GM12892 (cell line): Measurements from ENCODE around the gene CCDC54. TPM values are rescaled to one million over a fixed set of nuclear protein-coding genes. Genes with fewer than 3 reads are reported as not detected.
A peak's percentile ranks its signal among the peaks of the same experiment; 100 is the strongest.
"Not testable (repeated sequence)": the region's sequence is repeated elsewhere in the genome, so short reads cannot be mapped to it uniquely, and the experiment has no call there.

Experiments
- DNase-seq: peaks from one replicate; pipeline ENCODE4 v3.0.0; 2011; ENCODE audit not compliant: insufficient read length
- FAIRE-seq: peaks from 2 replicates; lab custom pipeline; 2011; peaks lifted over from hg19 to GRCh38; lab: Jason Lieb, UNC
- POLR2A ChIP-seq: IDR thresholded peaks from 2 replicates; pipeline ENCODE4 v1.6.1; 2011; ENCODE audit warnings: low read depth, low read length, control low read depth
- POLR2AphosphoS5 ChIP-seq: IDR thresholded peaks from 2 replicates; pipeline ENCODE4 v1.6.1; 2011; ENCODE audit warnings: low read depth, low read length, control low read depth
- TAF1 ChIP-seq: IDR thresholded peaks from 2 replicates; pipeline ENCODE4 v1.6.1; 2011; ENCODE audit warnings: low read depth, mild to moderate bottlenecking, control low read depth, low read length, borderline replicate concordance
- polyA plus RNA-seq: library from polyadenylated mRNA; unstranded; fragments of >200 nt; gene quantifications from one replicate; pipeline ENCODE4 v1.2.1, GENCODE V29; 2012; ENCODE audit warnings: missing spikeins, inconsistent platforms; ENCODE audit not compliant: missing spikeins

CCDC54 gene
- polyA plus RNA-seq = not detected

GRCh38 chr3:107377151-107377550 is at the start of gene CCDC54:
Gene CCDC54, plus strand, starts transcription at chr3:107377439. Its CDS starts 149 bp downstream, at chr3:107377588.
- DNase-seq (no peak), FAIRE-seq (no peak)
- TF ChIP-seq POLR2A (no peak), TAF1 (no peak), POLR2AphosphoS5 (no peak)

GRCh38 chr3:107328069-107328468 is 49.2 kb upstream of the CCDC54 start:
- FAIRE-seq = no peak
- TF ChIP-seq TAF1 (no peak), POLR2AphosphoS5 (no peak)
- DNase-seq = no peak

DNA sequence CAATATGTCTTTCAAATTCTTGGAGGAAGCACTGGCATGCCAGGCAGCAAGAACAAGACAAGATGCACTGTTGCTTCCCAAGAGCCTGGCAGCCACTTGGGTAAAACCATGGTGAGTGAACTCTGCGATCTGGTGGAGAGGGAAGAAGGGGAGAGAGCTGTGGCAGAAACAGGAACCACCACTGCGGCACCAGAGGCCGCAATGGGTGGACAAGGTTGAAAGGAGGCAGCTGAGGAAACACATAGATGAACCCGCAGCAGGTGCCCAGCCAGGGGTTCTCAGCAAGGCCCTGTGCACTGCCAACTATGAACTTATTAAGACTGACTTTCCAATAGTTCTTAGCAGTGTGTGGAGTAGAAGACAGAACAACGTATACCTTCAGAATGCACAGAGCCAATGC is 48.2 kb upstream of the CCDC54 start:
- TF ChIP-seq TAF1 (no peak), POLR2A (no peak), POLR2AphosphoS5 (no peak)
- no peak for FAIRE-seq
- DNase-seq = no peak

DNA sequence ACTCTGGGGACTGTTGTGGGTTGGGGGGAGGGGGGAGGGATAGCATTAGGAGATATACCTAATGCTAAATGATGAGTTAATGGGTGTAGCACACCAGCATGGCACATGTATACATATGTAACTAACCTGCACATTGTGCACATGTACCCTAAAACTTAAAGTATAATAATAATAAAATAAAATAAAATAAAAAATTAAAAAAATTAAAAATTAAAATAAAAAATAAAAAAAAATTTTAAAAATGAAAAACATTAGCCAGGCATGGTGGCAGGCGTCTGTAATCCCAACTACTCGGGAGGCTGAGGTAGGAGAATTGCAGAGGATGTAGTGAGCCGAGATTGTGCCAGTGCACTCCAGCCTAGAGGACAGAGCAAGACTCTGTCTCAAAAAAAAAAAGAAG is 37.5 kb upstream of the CCDC54 start:
- not testable (repeated sequence) for DNase-seq, FAIRE-seq

- FAIRE-seq (no peak), DNase-seq (no peak)
- no peak for TF ChIP-seq POLR2A
- no peak for TF ChIP-seq TAF1
- TF ChIP-seq POLR2AphosphoS5 = no peak
These were observed 32.5 kb upstream of the CCDC54 start for GRCh38 chr3:107344722-107345121.

DNA sequence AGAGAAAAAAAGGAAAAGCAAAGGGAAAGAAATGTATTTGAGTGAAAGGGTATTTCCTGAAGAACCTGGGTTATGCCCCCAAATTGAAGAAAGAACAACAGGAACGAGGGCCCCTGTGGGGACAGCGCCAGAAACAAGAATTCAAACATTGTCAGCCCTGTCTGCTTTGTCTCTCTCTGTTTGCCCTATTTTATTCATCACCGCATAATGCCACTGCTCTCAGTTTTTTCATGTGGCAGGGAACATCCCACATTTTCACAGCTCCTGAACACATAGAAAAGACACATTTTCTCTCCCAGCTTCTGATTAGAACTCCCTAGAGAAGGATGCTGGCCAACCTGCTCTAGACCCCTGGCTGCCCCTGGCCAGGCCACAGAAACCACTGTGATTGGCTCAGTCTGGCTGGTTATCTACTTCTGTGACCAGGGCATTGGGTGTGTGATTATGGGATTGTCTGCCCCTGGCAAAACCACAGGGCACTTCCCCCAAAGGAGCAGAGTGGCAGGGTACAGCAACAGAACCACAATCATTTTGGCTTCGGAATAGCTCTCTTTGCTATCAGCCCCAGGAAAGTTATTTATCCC is 31.3 kb upstream of the CCDC54 start:
- TF ChIP-seq POLR2A (no peak), TAF1 (no peak), POLR2AphosphoS5 (no peak)
- FAIRE-seq (no peak), DNase-seq (no peak)

GRCh38 chr3:107346564-107346963 is 30.7 kb upstream of the CCDC54 start:
- DNase-seq (no peak), FAIRE-seq (no peak)
- TF ChIP-seq POLR2AphosphoS5 = no peak
- no peak for TF ChIP-seq POLR2A
- TF ChIP-seq TAF1 = no peak

DNA sequence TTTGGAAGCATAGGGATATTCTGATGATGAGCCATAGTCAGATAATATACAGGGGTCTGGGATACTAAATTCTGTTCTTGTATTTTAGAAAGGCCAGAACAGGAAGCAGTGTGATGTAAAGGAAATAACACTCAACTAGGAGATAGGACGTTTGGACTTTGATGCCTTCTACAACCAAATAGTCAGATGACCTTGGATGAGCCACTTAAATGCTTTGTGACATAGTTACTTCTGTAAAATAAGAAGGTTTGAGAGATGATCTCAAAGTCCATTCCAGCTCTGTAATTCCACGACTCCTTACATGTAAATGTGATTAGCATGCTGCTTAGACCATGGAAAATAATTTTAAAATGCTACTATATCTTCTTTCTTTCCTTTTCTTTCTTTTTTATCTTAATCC is 29.5 kb upstream of the CCDC54 start:
- DNase-seq (no peak), FAIRE-seq (peak; percentile 53)
- TF ChIP-seq TAF1 (no peak), POLR2A (no peak), POLR2AphosphoS5 (no peak)

GRCh38 chr3:107356706-107357105 is 20.5 kb upstream of the CCDC54 start:
- DNase-seq = no peak
- FAIRE-seq = no peak
- TF ChIP-seq POLR2A (no peak), TAF1 (no peak), POLR2AphosphoS5 (no peak)

DNA sequence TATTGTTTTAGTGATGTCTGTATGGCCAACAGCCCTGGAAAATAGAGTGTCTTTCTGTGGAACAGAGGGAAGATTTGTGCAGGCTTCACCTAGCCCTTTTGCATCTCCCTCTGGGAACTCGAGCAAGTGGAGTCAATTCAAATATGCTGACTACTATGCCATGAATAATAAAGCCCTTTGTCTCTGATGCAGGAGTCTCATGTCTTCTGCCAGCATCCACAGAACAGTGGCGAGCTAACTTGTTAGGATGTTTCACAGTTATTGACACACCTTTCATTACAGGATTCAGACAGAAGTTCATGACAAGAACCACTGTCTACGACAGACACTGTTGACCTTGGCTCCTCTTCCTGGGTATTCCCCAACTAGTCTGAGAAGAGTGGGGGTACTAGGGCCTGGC is 15.6 kb upstream of the CCDC54 start:
- no peak for FAIRE-seq
- TF ChIP-seq POLR2A (no peak), POLR2AphosphoS5 (no peak), TAF1 (no peak)
- no peak for DNase-seq

DNA sequence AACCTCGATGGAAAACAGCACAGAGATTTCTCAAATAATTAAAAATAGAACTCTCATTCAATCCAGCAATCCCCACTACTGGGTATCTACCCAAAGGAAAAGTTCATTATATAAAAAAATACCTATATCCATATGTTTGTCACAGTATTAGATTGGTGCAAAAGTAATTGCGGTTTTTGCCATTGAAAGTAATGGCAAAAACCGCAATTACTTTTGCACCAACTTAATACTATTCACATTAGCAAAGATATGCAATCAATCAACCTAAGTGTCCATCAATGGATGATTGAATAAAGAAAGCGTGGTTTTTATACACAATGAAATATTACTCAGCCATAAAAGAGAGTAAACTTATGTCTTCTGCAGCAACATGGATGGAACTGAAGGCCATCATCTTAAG is 12.2 kb upstream of the CCDC54 start:
- FAIRE-seq = no peak
- DNase-seq = no peak
- TF ChIP-seq TAF1 (no peak), POLR2A (no peak), POLR2AphosphoS5 (no peak)

- DNase-seq = no peak
- FAIRE-seq = no peak
- no peak for TF ChIP-seq TAF1
- TF ChIP-seq POLR2AphosphoS5 = no peak
These were observed 10.5 kb upstream of the CCDC54 start for GRCh38 chr3:107366766-107367165.

DNA sequence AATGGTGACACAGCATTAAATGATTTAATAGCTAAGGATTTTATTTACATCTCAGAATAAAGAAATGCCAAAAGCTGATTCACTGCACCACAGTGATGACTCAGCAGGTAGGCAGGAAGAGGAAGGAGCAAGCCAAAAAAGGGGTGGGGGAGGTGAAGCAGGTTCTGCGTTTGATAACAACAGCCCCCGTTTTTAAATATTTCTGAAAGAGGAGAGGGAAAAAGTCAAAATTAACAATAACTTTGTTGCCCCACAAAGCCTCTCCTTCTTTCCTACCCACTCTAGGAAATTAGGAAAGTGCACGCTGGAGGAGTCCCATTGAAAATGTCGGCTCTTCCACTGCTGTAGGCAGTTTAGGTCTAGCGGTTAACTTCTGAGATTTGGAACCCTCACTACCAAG is 9.9 kb upstream of the CCDC54 start:
- no peak for FAIRE-seq
- DNase-seq = no peak
- TF ChIP-seq TAF1 (no peak), POLR2A (no peak), POLR2AphosphoS5 (no peak)
